DND-41 (cell line): ENCODE measurements around the gene SLC39A9.

Source experiments
- ATAC-seq: fragments of 200-7000 bp; cut with Tn5 transposase; 3 replicates; pipeline ENCODE4 v1.9.1; 2021; ENCODE audit warnings: low read depth; ENCODE audit not compliant: insufficient read depth
- DNase-seq: peaks from one replicate; pipeline ENCODE4 v3.0.0-alpha.2; 2020
- H2AFZ ChIP-seq: 2 replicates; pipeline ENCODE4 v1.6.0; 2012; ENCODE audit warnings: low read depth, low read length
- H3K27ac ChIP-seq: 2 replicates; pipeline ENCODE4 v1.5.1; 2012; ENCODE audit warnings: low read length, inconsistent platforms
- H3K27me3 ChIP-seq: fragments of 200-600 bp; sonication (generic); 2 replicates; pipeline ENCODE4 v1.6.0; 2012; ENCODE audit warnings: low read length, mild to moderate bottlenecking, inconsistent platforms; ENCODE audit not compliant: insufficient read depth, poor library complexity
- H3K36me3 ChIP-seq: 2 replicates; pipeline ENCODE4 v1.5.1; 2012; ENCODE audit warnings: low read length, inconsistent platforms; ENCODE audit not compliant: insufficient read depth
- H3K4me1 ChIP-seq: 2 replicates; pipeline ENCODE4 v1.5.1; 2012; ENCODE audit warnings: mild to moderate bottlenecking, low read length; ENCODE audit not compliant: insufficient read depth
- H3K4me2 ChIP-seq: 2 replicates; pipeline ENCODE4 v1.6.0; 2012; ENCODE audit warnings: mild to moderate bottlenecking, moderate library complexity, low read length, inconsistent platforms; ENCODE audit not compliant: insufficient read depth
- H3K4me3 ChIP-seq, 2 experiments: fragments of 200-600 bp in 1 of 2; shearing (Covaris generic) in 1 of 2; 2 replicates each; pipeline ENCODE4 v1.5.1; 2012 to 2016; ENCODE audit warnings: inconsistent platforms in 2 of 2, low read length in 2 of 2, mild to moderate bottlenecking in 2 of 2, low read depth in 1 of 2, moderate library complexity in 1 of 2
- H3K79me2 ChIP-seq: 2 replicates; pipeline ENCODE4 v1.6.0; 2012; ENCODE audit warnings: low read length, inconsistent platforms; ENCODE audit not compliant: insufficient read depth
- H3K9ac ChIP-seq: 2 replicates; pipeline ENCODE4 v1.6.0; 2012; ENCODE audit warnings: low read depth, mild to moderate bottlenecking, inconsistent platforms, low read length, moderate library complexity
- H3K9me3 ChIP-seq: 2 replicates; pipeline ENCODE4 v1.5.1; 2012; ENCODE audit warnings: low read length, moderate library complexity, mild to moderate bottlenecking, inconsistent platforms; ENCODE audit not compliant: insufficient read depth, severe bottlenecking
- H4K20me1 ChIP-seq: 2 replicates; pipeline ENCODE4 v1.6.0; 2012; ENCODE audit warnings: low read length; ENCODE audit not compliant: insufficient read depth
- CTCF ChIP-seq: IDR thresholded peaks from 2 replicates; pipeline ENCODE4 v1.5.1; 2012; ENCODE audit warnings: borderline replicate concordance, low read length, moderate library complexity, mild to moderate bottlenecking; ENCODE audit not compliant: poor library complexity, severe bottlenecking; ENCODE audit errors: extremely low read depth
- EZH2 ChIP-seq: IDR thresholded peaks from 3 replicates; pipeline ENCODE4 v1.6.1; 2012; ENCODE audit warnings: borderline replicate concordance, low read depth, mild to moderate bottlenecking, moderate library complexity, low read length, inconsistent platforms; ENCODE audit not compliant: severe bottlenecking

SLC39A9 gene

GRCh38 chr14:69351385-69351784, 47.1 kb upstream of the SLC39A9 start:
- Histone ChIP-seq H2AFZ (no peak overlapping the region), H3K79me2 (no peaks in the 10 kb centered on the region), H3K9me3 (no peaks in the 10 kb centered on the region), H3K4me1 (no peaks in the 10 kb centered on the region), H3K27ac (no peak overlapping the region), H3K27me3 (no peaks in the 10 kb centered on the region), H3K36me3 (no peaks in the 10 kb centered on the region), H3K4me3 (no peak overlapping the region), H3K4me2 (no peak overlapping the region), H3K9ac (no peak overlapping the region), H4K20me1 (peaks cover 4% of the 10 kb centered on the region; the same call in 1 of the 2 replicates)
- DNase-seq = no peak
- no peak for ATAC-seq
- no peak for TF ChIP-seq CTCF
- no peak for TF ChIP-seq EZH2

- ATAC-seq (no peak), DNase-seq (no peak)
- Histone ChIP-seq H3K4me2 (no peak overlapping the region), H3K4me1 (no peaks in the 10 kb centered on the region), H3K36me3 (no peaks in the 10 kb centered on the region), H3K27ac (no peak overlapping the region), H3K9ac (no peak overlapping the region), H3K27me3 (no peaks in the 10 kb centered on the region), H2AFZ (no peak overlapping the region), H4K20me1 (peaks cover 4% of the 10 kb centered on the region; the same call in 1 of the 2 replicates), H3K4me3 (no peak overlapping the region), H3K79me2 (no peaks in the 10 kb centered on the region), H3K9me3 (no peaks in the 10 kb centered on the region)
- TF ChIP-seq EZH2 = no peak
- no peak for TF ChIP-seq CTCF
Measured at GRCh38 chr14:69351911-69352310, 46.6 kb upstream of the SLC39A9 start.

- H3K27ac ChIP-seq = no peak overlapping the region
- H3K36me3 ChIP-seq = no peaks in the 10 kb centered on the region
- no peak overlapping the region for H2AFZ ChIP-seq
- no peaks in the 10 kb centered on the region for H3K27me3 ChIP-seq
- no peak overlapping the region for H3K9ac ChIP-seq
- H3K79me2 ChIP-seq = no peaks in the 10 kb centered on the region
- no peak for ATAC-seq
- no peak overlapping the region for H3K4me2 ChIP-seq
- no peaks in the 10 kb centered on the region for H3K9me3 ChIP-seq
- TF ChIP-seq CTCF = no peak
- no peak for TF ChIP-seq EZH2
- H3K4me1 ChIP-seq = no peaks in the 10 kb centered on the region
- no peak overlapping the region for H3K4me3 ChIP-seq
- DNase-seq = no peak
- H4K20me1 ChIP-seq = peaks cover 4% of the 10 kb centered on the region; the same call in 1 of the 2 replicates
Measured at GRCh38 chr14:69353168-69353567, 45.3 kb upstream of the SLC39A9 start.
